Activated effector memory CD4-positive, alpha-beta T cell treated with anti-CD3 and anti-CD28 coated beads, Interleukin-2, amount 50 U/mL, for 16 hours (primary cell): ENCODE results near the gene MED17.
"Not testable (repeated sequence)": the region's sequence is repeated elsewhere in the genome, so short reads cannot be mapped to it uniquely, and the experiment has no call there.

ENCODE experiments used
- DNase-seq: peaks from one replicate; pipeline ENCODE4 v3.0.0-alpha.2; 2020

Gene MED17, protein sequence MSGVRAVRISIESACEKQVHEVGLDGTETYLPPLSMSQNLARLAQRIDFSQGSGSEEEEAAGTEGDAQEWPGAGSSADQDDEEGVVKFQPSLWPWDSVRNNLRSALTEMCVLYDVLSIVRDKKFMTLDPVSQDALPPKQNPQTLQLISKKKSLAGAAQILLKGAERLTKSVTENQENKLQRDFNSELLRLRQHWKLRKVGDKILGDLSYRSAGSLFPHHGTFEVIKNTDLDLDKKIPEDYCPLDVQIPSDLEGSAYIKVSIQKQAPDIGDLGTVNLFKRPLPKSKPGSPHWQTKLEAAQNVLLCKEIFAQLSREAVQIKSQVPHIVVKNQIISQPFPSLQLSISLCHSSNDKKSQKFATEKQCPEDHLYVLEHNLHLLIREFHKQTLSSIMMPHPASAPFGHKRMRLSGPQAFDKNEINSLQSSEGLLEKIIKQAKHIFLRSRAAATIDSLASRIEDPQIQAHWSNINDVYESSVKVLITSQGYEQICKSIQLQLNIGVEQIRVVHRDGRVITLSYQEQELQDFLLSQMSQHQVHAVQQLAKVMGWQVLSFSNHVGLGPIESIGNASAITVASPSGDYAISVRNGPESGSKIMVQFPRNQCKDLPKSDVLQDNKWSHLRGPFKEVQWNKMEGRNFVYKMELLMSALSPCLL

DNA sequence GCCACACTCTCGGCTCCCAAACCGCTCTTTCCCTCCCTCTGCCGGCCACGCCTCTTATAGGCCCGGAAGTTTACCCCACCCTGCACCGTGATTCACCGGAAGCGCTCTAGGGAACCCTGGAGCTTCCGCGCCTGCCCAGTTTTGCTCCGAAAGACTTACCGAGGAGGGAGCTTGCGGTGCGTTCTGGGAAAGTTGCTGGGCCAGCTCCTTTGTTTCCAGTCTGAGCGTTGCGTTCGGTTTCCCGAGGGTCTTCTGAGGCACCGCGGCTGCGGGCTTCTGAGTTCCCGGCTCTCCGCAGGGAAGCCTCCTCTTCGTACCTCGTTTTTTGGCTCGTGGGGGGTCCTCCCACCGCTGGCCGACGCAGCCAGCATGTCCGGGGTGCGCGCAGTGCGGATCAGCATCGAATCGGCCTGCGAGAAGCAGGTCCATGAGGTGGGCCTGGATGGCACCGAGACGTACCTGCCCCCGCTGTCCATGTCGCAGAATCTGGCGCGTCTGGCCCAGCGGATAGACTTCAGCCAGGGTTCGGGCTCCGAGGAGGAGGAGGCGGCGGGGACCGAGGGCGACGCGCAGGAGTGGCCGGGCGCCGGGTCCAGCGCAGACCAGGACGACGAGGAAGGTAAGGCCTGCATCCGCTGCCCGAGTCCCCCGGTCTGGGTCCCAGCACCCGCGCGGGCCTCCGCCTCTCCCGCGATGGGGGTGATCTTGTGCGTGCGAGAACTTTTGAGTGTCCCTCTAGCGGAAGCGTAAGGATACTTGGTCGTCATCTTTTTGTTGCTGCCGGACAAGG is at the start of gene MED17:
Gene MED17 (plus strand): TSS at position 138 of the 790 bp plus-strand sequence. CDS start 232 bp downstream, at position 370.
- peak; percentile 97 for DNase-seq

DNA sequence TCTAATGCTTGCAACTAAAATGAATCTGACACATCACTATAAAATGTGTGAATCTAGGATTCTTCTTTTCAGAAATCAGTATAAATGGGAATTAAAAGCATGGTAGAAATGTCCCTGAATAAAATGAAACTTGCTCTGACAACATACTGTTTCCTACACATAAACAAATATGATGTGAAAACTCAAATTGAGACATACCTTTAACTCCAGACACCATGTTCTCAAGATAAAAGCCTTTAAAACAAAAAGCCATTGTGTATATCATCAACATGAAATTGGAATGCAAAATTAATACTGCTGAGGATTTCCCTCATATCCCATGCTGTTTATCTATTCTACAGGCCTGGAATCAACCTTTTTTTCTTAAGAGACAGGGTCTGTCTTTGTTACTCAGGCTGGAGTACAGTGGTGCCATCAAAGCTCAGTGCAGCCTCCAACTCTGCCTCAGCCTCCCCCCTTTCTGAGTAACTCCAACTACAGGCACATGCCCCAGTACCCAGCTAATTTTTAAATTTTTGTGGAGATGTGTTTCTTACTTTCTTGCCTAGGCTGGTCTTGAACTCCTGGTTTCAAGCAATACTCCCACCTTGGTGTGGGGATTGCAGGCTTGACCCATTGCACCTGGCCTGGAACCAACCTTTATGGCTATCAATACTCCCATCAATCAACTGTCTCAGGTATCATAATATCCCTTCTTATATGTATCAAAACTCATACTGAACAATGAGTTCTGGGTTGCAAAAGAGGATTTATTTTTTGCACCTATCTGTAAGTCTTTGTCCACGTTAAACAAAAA is 49.5 kb upstream of the MED17 start:
- DNase-seq: no peak

DNA sequence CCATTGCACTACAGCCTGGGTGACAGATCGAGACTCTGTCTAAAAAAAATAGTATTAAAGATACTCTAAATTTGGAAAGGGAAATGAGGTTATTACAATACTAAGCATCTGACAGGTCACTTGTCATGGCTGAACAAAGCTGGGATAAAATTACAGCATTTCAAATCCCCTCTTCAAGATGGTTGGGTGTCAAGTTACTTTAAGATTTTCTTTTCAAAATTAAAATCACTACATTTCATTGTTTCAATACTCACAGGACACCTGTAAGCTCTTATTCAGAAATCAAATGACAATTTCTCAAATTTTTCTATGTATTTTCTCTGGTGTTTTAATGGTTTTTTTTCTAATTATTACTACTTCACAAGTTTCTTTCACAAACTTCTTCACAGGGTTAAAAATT is 48.5 kb upstream of the MED17 start:
- no peak for DNase-seq

DNA sequence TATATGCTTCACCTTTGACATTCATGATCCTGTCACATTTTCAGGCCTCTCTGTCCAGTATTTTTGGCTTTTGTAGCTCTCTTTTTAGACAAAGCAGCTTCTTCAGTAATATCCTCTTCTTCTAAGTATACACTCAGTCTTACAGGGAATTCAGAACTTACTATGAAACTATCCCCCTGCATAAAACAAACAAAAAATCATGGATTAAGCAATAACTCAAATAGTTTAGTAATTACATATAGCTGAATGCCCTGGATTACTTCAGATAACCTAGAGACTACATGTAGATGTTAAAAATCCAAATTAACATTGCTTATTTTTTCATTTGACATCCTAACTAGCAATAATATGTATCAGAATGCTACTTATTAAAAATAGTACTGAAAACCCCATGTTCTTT is 48.0 kb upstream of the MED17 start:
- DNase-seq: no peak

DNA sequence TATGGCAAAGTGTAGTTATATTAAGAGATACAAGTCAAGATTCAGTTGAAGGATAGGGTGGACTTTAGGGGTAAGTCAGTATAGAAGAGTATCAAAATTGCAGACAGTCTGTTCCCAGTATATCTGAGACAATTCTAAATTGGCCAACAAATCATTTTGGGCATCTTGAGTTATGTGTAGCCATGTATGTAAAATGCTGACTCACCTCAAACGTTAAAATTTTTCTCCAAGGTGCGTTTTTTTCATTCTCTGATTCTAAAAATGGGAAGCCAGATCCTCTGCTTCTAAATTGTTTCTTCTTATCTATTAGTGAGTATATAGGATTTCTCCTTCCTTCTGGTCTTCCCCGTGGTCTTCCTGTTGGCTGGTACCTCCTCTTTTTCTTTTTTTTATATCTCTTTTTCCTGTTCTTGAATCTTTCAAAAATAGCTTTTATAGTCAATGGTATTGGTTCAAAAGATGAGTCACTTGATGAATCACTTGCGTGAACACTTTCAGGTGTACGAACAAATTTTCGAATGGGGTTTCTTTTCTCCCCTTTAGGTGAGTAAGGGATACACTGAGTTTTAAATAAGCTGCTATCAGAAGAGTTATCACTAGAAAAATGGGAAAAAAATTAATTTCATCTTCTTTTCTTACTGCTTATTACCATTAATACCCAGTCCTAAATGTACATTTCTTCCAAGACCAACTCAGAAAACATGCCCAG is 46.0 kb upstream of the MED17 start:
- DNase-seq: no peak

DNA sequence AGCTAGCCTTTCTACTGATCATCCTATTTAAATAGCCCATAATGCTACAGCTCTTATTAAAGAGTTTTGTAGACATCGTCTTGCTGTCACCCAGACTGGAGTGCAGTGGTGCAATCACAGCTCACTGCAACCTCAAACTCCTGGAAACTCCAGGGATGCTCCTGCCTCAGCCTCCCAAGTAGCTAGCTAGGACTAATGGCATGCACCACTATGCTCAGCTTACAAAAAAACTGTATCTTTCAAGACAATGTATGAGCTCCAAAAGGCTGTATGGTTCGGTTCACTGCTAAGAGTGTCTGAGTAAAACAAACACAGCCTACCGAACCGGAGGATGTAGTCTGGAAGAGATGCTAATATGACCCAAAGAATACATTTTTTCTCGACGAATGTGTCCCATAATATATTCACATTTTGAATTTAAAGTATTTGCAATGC is 45.4 kb upstream of the MED17 start:
- DNase-seq: no peak

DNA sequence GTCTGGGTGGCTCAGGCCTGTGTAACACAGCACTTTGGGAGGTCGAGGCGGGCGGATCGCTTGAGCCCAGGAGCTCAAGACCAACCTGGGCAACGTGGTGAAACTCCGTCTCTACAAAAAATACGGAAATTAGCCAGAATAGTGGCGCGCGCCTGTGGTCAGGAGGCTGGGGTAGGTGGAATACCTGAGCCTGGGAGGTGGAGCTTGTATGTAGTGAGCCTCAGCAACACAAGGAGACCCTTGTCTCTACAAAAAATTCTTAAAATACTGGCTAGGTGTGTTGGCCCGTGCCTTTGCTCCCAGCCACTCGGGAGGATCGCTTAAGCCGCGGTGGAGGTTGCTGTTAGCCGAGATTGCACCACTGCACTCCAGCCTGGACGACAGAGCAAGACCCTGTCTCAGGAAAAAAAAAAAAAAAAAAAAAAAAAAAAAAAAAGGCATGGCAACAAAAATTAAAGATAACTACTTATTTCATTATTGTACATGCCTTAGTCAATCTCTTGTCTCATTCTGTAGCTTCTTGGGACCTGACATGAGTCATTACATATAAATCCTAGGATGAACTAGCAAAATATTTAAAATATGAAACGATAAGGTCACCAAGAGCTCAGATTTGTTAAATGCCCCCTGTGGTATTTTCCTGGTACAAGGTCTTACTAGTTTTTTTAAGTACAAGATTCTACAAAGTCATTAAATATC is 43.9 kb upstream of the MED17 start:
- peak; percentile 79 for DNase-seq

DNA sequence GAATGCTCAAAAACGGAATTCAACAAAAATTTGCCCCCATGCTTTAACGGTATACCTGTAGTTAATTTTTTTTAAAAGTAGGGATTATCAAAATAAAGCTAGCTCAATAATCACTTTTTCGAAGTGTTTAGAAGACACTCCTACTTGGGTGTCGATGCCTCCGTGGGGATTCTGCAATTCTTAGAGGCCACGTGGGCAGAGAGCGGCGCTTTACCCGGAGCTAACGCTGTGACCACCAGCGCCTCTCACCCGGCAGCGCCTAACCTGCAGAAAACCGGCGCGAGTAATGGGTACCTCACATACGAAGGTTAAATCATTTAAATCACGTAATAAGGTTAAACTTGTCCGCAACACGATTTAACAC is 43.4 kb upstream of the MED17 start:
- peak; percentile 86 for DNase-seq

DNA sequence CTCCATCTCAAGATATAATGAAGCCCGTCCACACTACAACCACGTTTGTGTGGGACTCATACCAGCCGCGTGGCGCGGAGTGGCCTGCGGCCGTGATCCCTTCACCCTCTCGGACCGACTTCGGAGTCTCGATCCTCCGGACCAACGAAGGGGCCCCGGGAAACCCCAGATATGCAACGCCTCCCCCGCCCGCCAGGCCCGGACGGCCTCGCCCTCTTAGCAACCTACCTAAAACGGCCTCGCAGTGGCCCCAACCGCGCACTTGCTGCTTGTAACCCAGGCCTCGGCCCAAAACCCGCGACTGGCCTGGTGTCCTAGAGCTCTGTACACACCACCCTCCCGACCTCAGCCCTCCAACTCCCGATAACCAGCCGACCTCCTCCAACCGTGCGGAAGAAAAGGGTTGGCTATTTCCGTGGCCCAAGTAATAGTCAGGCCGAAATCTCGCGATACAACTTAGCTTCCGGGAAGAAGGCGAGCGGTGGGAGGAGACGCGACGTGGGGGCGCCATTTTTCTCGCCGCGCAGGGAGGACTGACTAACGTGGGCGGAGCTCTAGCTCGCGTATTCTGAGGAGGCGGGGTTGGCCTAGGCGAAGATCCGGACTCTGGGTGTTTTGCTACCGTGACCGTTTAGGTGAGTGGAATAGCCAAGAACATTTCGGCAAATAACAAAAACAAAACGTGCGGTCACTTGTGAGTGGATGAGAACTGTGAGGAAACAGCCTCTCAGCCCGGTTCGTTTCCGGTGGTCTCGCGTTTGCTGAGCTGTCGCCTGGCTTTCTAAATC is 42.8 kb upstream of the MED17 start, which contains the start of the genes C11orf54 and TAF1D:
Gene C11orf54 (plus strand): TSS at position 579 of the 788 bp plus-strand sequence. CDS start 5,722 bp downstream, outside the sequence.
Gene TAF1D (minus strand): TSS at position 402 of the 788 bp plus-strand sequence. CDS start 2,191 bp downstream, outside the sequence.
- DNase-seq: peak; percentile 98

DNA sequence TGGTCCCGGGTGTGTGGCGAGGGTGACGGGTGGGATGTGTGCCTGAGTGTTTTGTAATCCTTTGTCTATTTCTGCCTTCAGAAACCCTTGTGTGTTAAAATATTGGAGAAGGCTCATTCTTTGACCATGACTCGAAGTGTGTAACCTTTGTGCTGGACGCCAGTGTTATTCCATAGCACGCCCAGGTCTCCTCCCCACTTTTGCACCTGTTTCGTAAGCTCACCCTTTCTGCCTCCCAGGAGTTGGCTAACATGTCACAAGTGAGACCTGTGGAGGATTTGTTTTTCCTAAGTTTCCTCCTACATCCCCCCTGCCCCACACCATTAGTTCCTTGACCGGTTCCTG is 42.2 kb upstream of the MED17 start:
- no peak for DNase-seq

DNA sequence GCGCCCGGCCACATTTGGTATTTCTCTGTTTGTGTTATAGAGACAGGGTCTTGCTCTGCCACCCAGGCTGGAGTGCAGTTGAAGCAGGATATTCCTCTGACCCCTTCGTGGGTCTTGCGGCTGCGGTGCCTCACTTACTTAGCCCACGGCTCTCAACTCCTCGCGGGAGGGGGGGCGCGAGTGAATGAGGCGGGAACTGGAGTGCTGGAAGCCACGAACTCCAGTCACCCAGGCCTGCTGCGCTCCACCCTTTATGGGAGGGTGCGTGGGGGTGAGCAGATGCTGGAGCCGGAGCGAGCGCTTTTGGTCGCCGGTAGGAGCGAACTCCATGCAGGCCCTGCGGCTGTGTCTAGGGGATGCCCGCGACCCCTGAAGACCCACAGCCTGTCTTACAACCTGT is 40.8 kb upstream of the MED17 start:
- DNase-seq: no peak

DNA sequence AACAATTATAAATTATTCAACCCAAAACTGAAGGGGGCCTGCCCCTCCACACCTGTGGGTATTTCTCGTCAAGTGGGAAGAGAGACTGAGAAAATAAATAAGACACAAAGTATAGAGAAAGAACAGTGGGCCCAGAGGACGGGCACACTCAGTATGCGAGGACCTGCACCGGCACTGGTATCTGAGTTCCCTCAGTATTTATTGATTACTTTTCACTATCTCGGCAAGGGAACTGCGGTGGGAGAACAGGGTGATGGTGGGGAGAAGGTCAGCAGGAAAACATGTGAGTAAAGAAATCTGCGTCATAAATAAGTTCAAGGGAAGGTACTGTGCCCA is 39.4 kb upstream of the MED17 start:
- DNase-seq: no peak

DNA sequence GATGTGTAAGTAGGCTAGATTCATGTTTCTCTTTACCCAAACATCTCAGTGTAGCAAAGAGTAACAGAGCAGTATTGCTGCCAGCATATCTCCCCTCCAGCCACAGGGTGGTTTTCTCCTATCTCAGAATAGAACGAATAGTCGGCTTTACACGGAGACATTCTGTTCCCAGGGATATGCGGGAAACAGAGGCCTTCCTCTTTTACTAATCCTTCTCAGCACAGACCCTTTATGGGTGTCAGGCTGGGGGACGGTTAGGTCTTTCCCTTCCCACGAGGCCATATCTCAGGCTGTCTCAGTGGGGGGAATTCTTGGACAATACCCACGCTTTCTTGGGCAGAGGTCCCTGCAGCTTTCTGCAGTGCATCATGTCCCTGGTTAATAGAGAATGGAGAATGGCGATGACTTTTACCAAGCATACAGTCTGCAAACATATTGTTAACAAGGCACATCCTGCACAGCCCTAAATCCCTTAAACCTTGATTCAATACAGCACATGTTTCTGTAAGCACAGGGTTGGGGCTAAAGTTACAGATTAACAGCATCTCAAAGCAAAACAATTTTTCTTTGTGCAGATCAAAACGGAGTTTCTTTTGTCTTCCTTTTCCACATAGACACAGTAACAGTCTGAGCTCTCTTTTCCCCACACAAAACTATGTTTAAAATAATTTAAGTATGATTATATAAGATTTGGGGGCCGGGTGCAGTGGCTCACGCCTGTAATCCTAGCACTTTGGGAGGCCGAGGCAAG is 38.9 kb upstream of the MED17 start:
- not testable (repeated sequence) for DNase-seq

DNA sequence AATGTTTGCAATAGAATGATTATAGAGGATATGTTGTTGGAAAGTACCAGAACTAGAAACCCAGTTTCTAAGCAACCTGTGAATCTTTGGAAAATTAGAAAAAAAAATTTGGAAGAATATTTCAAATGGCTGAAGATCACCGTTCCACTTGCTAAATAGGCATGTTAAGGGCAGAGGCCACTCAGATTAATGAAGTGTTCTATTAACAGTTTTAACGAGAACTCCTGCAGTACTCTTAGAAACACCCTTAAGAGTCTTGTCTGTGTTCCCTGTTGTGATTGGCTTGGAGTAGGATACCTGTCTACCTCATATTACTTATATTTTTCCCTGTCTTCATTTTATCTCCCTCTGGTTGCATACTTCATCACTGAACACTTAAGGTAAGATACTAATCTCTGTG is 38.0 kb upstream of the MED17 start:
- DNase-seq: no peak

DNA sequence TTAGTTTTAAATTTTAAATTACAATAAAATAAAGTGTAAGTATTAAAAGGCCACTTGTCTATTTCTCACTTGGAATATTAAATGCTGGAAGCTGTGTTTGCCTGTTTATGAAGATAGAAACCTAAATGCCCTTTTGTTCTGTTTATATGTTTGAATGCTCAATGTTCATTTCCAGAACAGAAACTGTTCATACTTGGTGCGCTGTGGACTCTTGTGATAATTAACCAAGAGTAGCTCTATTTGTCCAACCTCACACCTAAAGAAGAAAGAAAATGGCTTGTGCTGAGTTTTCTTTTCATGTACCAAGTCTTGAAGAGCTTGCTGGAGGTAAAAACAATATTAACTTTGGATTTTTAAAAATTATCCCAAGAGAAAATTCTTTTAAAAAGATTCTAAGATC is 37.0 kb upstream of the MED17 start:
- DNase-seq: no peak

DNA sequence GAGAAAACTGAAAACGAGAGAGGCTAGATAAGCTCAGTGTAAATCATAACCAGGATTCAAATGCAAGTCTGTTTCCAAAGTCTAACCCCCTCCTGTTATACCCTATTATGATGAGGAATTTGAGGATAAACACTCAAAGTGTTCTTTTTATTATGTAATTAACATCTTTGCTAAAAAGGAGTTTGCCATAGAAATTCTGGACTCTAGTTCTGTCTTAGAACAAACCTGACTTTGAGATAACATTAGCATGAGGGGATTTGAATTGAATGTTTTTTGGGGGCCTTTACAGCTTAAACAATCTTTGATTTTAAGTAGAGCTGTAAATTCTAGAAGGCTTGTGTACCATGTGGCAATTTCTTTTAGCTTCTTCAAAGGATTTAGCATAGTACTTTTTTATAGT is 33.1 kb upstream of the MED17 start:
- no peak for DNase-seq

DNA sequence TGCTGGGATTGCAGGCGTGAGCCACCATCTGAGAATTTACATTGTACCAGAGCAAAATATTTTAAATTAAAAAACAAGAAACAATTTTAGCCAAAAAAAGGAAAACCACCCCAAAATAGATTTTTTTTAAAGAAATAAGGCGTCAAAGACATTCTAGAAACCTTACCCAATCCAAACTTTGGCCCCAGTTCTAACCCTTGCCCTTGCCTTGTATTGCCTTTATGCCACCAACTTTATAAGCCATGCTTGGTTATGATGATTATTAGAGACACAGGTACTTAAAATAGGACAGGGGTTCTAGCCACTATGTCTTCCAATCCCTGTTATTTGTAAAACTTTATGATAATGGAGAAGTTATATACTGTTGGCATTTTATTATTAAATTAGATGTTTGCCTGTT is 30.8 kb upstream of the MED17 start:
- DNase-seq: no peak

DNA sequence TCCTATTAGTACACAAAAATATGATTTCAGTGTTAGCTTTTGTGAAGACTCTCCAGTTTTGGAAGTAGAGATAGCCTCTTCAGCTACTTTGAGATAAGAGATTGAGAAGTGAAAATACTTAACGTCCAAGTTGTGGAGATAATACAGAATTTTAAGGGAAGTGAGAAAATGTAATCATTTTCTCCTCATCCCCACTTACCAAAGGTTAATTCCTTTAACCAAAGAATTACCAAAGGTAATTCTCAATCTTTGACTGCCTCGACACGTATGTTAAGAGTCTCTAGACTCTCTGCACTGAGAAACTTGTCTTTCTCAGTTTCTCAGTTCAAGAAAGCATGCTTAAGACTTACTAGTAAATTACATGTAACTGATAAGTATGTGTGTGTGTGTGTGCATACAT is 27.3 kb upstream of the MED17 start:
- DNase-seq: no peak

DNA sequence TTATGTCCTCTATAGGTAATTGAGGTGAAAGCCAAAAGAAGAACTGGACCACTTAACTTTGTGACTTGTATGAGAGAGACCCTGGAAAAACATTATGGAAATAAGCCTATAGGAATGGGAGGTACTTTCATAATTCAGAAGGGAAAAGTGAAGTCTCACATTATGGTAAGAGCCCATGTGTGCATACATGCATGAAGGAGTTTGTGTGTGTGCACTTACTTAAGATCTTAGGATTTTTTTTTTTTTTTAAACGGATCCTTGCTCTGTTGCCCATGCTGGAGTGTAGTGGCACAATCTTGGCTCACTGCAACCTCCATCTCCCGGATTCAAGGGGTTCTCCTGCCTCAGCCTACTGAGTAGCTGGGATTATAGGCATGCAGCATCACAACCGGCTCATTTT is 26.8 kb upstream of the MED17 start:
- no peak for DNase-seq
